ENCODE results near the gene PDE4B.

The PDE4B gene

GRCh38 chr1:66267201-66267940 lies 474.7 kb downstream of the PDE4B start:
- no peak for DNase-seq

DNA sequence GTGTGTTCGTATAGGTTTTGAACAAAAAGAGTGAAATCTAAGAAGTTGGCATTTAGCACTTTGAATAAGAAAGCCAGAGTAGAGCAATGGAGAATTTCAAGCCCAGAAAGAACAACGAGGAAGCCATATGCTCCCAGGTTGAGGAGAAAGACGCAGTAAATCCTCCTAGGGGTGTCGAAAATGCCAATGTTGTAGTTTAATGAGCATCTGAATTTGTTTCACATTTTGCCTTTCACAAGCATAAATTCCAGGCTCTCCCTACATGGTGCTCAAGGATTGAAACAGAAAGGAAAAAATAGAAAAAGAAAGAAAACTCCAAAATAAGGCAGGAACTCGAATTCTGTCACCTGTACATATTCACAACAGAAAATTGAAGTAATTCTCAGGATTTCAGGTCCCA lies 476.5 kb downstream of the PDE4B start:
- DNase-seq, result no peak

DNA sequence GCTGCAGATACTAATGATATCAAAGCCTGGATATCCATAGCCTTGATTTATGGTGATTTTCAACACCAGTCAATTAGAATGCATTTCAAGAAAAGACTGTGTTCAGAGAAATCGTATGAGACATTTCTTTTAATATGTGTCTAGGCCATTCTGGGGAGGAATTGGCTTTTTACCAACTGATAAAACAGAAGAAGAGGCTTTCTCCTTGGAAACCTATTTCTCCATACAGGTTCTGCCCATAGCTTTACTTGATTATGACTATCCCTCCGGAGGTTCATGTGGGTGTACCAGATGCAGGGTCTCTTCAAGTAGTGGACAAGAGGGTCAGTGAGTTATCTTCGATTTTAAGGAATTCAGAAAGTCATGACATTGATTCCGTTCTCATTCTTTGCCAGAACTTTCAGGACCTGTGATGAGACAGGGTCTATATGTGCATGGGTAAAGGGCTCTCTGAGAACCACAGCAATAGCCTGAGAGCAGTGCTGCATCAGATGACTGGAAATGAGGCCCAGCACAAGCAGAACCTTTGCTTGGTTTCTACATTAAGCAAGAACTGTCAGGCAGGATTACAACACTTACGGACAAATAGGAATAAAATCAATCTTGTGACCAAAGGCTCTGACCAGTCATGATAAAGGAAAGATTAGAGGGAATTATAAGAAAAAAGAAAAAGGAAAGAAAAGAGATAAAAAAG lies 477.6 kb downstream of the PDE4B start:
- no peak for DNase-seq

DNA sequence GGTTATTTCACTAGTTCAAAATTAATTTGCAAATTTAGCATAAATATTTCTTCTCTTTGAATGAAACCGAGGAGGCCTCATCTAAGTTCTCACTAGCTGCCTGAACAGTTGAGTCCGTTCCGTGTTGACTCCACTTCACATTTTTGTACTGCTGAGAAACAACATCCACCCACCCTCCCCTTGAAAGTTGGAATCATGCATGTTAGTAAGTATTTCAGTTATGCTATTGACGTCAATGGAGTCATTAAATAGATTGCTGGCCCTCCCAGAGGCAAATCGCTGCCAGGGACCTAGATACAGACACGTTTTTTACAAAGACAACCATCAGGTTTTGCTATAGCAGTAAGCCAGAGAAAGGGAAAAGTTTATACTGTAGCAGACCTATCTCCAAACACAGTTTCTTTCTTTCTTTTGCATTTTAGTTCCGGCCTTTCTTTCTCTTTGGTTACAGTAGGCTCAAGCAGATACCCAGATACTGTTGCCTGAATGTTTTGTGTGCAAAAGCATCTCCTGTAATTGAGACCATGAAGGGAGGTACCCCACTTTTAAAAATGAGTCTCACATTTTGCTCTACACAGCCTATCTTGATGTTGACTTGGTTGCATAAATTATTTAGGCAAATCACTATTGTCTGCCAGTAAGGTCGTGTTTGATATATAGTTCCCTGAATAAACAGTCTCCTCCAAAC lies 478.7 kb downstream of the PDE4B start:
- DNase-seq, result peak; percentile 42

GRCh38 chr1:66271904-66272254 lies 479.2 kb downstream of the PDE4B start:
- DNase-seq, result peak; percentile 34

GRCh38 chr1:66273656-66274055 lies 481.0 kb downstream of the PDE4B start:
- DNase-seq, result no peak

DNA sequence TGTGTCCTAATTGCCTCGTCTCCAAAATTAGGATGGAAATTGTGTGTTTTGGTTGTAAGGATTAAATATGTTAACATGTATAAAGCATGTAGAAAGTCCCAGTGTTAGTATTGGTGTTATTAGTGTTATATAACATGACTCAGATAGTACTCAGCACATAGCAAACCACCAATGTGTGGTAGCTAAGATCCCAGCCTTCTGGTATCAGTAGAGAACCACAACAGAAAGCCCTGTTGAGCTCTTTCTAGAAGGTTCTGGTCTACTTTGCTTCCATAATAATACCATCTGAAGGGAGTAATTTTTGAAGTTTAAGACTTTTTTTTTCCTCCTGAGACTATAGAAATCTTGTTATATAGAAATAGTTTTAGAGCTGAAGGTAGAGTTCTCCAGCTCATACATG lies 481.9 kb downstream of the PDE4B start:
- no peak for DNase-seq

- DNase-seq, result no peak
These were observed 482.4 kb downstream of the PDE4B start for GRCh38 chr1:66275083-66275482.

DNA sequence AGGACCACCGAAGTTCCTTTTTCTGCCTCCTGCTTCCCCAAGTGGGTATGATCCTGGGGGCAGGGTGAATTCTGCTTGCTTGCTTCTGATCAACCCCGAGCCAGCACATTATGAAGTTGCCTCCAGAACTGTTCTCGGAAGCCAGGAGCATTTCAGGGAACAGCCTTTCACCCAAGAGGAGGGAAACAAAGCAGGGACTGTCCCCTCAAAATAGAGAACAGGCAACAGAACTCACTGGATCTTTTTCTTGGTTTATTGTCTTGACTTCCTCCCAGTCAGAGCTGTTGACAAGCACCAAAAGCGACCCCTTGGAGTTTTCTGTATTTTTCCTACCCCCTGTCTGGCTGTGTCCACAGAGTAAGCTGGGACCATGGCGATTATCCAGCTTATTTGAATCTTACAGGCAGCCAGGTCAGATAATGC lies 482.9 kb downstream of the PDE4B start:
- no peak for DNase-seq

- no peak for DNase-seq
These were observed 483.5 kb downstream of the PDE4B start for GRCh38 chr1:66276218-66276617.

- DNase-seq, result no peak
These were observed 485.7 kb downstream of the PDE4B start for GRCh38 chr1:66278260-66279021.

DNA sequence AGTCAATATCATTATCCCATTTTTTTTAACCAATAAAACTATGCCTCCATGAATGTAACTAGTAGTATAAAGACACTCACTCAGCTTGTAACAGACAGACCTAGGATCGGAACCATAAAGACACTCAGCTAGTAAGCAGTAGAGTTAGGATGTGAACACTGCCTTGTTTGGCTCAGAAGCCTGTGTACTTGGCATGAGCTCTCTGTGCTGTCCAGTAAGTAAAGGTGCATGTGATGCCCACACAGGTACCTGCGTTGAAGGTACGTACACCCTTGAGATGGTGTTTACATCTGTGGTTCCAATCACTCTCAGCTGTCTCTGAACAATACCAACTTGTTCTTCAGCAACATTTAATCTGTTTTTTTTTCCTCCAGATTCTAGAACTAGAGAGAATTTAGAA lies 489.1 kb downstream of the PDE4B start:
- DNase-seq, result no peak

DNA sequence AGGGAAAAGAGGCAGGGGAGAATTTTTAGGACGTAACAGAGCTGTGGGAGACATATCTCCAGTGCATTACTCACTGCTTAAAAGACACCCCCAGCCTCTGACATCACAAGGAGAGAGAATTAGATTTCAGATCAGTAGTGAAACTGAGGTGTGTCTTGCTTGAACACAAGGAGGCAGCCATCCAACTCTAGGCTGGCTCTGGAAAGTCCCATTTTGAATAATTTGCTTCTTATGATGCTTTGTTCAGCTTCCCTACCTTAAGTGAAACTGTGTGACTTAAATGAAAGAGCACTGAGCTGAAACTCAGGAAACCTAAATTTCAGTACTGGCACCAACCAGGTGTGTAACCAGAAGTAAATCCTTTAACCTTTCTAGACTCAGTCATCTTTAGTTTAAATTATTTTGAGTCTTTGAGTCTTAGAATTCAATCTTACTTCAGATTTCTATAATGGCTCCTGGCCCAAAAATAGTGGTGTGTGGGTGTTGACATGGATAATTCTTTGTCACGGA lies 489.7 kb downstream of the PDE4B start:
- DNase-seq, result no peak

GRCh38 chr1:66282891-66283621 lies 490.4 kb downstream of the PDE4B start:
- DNase-seq, result no peak

GRCh38 chr1:66283622-66284041 lies 490.9 kb downstream of the PDE4B start:
- DNase-seq, result no peak

- DNase-seq, result no peak
These were observed 492.1 kb downstream of the PDE4B start for GRCh38 chr1:66284746-66285145.

DNA sequence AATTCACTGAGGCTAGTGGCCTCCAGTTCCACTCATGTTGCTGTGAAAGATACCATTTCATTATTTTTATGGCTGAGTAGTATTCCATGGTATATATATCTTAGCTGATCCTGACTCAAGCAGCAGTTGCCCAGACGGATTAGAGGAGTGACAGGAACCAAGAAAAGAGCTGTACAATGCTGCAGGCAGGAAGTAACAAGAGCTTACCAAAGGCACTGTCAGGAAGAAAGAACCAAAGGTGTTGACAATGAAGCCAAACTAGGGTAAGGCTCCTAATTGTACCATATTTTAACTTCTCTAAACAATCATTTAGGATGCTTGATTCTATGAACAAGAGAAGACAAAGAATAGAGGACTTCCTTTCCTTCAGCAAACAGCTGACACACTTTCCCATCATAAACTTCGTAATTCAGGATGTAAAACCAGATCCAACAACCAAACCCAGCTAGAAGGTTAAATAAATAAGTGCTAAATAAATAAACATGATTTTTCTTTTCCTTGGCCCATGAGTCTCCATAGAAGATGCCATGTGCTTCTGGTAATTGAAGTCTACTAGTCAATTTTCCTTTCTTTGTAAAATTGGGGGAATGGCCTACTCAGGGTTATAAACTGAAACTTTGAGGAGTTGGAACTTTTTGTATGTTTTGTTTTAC lies 493.0 kb downstream of the PDE4B start:
- no peak for DNase-seq

GRCh38 chr1:66286307-66286706 lies 493.6 kb downstream of the PDE4B start:
- DNase-seq, result no peak

GRCh38 chr1:66288048-66288447 lies 495.4 kb downstream of the PDE4B start:
- no peak for DNase-seq

DNA sequence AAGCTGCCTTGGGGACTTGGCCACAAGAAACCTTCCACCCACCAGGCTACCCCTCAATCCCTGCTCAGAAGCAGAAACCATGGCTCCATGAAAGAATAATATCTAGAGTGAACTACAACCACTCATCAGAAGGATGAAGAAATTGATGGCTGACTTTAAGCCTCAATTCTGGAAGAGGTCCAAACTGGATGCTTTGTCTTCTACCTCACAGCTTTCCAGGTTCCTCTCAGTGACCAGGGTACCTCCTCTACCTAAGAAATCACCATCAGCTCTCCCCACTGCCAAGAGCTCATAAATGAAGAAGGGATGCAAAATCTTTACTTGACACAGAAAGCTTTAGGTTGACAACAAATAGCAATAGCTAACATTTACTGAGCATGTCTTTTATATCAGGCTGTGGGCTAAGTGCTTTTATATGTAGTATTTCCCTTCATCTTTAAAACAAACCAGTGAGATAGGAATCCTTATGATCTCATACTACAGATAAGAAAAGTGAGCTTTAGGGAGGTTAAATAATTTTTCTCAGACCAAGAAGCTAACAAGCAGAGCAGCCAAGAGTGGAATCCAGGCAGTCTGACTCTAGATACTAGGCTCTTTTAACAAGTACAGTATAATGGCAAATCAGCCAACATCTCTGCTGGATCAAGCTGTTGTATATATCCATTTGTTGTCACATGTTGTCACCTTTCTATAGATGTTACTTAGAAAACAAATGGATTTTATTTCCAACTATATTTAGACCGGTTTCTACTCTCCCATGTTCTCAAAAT lies 498.3 kb downstream of the PDE4B start:
- DNase-seq, result no peak

DNA sequence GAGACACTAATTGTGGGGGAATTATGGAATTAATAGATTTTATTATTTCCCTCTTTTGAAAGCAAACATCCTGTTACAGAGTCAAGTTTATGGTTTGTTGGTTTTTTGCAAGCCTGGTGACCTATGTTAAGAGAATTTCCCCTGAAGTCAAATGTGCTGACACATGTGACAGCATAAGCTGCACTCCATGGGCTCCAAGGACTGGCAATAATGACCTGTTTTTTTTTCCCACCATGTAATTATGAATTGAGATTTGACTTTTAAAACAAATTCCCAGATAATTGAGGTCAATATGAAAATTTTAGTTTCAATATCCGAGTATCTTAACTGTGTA lies 498.8 kb downstream of the PDE4B start:
- DNase-seq, result no peak

Measured in right kidney (tissue), 1 donor.